HG03432 (cell line): ENCODE results near the gene SAA2.
"Not testable (repeated sequence)": the region's sequence is repeated elsewhere in the genome, so short reads cannot be mapped to it uniquely, and the experiment has no call there.

ENCODE experiments used
- ATAC-seq: cut with Tn5 transposase; IDR thresholded peaks from one replicate; pipeline ENCODE4 v1.9.1; 2021; ENCODE audit warnings: mild to moderate bottlenecking, moderate library complexity; ENCODE audit not compliant: unreplicated experiment

SAA2 gene

DNA sequence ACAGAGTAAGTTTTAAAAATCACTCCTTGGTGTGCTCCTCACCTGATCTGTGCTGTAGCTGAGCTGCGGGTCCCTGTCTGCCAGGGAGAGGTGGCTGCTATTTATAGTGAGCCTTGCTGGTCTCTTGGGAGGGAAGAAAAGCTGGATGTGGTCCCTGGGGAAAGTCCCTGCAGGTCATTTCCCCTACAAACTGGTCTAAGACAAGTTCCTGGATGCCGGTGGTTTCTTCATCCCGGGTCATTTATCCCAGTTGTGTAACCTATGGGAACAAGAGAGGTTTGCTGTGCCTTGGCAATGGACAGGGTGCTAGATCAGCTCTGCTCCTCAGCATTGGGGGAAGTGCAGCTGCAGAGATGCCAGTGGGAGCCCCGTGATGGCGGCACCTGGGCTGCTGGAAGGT is at the start of gene SAA2:
Gene SAA2, minus strand, starts transcription at position 108 of the 400 bp plus-strand sequence. CDS start 657 bp downstream, outside the sequence.
- no peak for ATAC-seq

DNA sequence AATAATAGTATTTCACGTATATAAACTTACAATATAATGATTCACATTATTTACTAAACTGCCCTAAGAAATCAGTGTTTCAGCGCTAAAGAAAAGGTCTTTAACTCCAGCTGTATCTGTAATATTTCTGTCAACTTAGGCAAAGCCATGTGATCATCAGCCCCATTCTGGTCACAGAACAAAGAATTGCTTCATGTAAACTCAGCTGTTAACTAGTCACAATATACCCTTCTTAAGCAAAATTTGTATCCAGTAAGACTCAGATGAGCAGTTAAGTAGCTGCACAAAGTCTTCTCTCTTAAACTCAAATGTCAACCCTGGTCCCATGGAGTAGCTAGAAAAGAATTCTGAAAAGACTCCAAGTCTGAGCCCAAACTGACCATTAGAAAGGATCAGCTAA is 46.8 kb upstream of the SAA2 start:
- ATAC-seq, result no peak

DNA sequence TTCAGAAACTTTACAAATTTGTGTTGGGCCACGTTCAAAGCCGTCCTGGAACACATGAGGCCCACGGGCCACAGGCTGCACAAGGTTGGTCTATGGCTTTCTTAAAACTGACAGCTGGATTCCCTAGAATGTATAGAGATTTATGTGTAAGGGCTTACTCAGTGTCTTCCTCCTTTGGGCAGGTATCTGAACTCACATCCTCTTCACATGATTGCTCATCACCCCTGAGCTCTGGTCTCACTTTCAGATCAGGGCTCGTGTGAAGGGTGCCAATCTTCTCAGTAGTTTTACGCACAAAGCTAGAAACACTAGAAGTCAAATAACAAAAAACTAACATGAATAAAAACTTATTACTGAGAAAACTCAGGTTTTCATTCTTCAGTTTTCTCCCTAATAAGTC is 46.4 kb upstream of the SAA2 start:
- peak; percentile 66 for ATAC-seq

GRCh38 chr11:18288911-18289310 is 40.4 kb upstream of the SAA2 start:
- ATAC-seq, result no peak

DNA sequence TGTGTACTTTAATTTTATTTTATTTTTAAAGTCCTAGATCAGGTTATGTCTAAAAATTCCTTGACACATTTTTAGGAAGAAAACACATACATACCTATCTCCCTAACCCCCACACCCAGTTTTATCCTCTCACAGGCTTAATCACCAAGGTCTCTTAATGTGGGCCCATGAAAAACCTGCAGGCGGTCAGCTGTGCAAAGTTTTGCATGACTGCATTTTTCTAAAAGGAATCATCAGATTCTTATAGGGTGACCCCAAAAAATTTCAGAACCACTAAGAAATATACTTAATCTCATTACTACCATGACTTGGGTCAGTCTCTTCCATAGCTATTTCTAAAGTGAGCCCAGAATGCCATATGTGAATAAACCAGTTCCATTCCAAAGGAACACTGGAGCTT is 37.4 kb upstream of the SAA2 start:
- no peak for ATAC-seq

- no peak for ATAC-seq
Observed at GRCh38 chr11:18282626-18283025, 34.2 kb upstream of the SAA2 start.

DNA sequence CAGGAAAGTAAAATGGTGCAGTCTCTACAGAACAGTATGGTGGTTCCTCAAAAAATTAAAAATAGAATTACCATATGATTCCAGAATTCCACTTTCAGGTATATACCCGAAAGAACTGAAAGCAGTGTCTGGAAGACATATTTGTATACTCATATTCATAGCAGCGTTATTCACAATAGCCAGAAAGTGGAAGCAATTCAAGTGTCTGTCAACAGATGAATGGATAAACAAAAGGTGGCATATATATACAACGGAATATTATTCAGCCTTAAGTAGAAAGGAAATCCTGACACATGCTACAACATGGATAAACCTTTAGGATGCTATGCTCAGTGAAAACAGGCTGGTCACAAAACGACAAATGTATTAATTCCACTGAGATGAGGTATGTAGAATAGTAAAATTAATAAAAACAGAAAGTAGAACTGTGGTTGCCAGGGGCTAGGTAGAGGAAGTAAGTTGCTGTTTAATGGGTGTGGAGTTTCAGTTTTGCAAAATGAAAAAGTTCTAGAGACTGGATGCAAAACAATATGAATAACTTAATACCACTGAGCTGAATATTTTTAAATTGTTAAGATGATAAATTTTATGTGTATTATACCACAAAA is 32.1 kb upstream of the SAA2 start:
- peak; percentile 92 for ATAC-seq

DNA sequence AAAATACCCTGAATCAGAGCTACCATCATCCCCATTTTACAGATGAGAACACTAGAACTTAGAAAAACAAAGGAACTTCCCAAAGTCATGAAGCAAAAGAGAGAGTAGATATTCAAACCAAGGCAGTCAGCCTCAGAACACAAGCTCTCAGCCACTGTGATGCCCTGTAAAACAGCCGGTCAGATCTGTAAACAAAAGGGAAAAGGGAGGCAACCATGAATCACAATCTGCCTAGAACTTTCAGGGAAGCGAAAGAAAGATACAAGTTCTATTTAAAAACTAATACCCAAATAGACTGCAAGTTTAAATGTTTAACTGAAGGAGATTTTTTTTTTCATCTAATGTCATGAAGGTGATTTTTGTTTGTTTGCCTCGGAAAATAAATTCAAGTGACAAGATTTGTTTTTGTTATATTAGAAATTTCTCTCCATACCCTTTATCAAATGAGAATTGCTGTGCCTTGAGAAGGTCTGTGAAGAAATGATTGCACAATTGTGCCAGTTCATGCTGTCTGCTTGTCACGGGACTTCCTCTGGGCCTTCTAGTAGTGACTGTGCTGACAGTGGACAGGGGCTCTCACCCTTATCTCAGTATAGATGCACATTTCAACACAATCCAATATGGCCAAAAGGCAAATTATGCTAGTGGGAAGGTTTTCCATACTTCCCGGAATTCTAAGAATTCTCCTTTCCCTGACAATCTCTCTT is 29.2 kb upstream of the SAA2 start:
- no peak for ATAC-seq

GRCh38 chr11:18271206-18271605 is 22.7 kb upstream of the SAA2 start:
- no peak for ATAC-seq

- ATAC-seq, result no peak
Observed at GRCh38 chr11:18270102-18270501, 21.6 kb upstream of the SAA2 start.

- ATAC-seq, result not testable (repeated sequence)
Observed at GRCh38 chr11:18269252-18269651, 20.8 kb upstream of the SAA2 start.

GRCh38 chr11:18267335-18268133 is 19.1 kb upstream of the SAA2 start:
- ATAC-seq, result peak; percentile 73

DNA sequence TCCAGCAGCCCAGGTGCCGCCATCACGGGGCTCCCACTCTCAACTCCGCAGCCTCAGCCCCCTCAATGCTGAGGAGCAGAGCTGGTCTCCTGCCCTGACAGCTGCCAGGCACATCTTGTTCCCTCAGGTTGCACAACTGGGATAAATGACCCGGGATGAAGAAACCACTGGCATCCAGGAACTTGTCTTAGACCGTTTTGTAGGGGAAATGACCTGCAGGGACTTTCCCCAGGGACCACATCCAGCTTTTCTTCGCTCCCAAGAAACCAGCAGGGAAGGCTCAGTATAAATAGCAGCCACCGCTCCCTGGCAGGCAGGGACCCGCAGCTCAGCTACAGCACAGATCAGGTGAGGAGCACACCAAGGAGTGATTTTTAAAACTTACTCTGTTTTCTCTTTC is 17.5 kb upstream of the SAA2 start, which contains the start of gene SAA1:
Gene SAA1, plus strand, starts transcription at position 316 of the 400 bp plus-strand sequence. CDS start 624 bp downstream, outside the sequence.
- ATAC-seq, result no peak

DNA sequence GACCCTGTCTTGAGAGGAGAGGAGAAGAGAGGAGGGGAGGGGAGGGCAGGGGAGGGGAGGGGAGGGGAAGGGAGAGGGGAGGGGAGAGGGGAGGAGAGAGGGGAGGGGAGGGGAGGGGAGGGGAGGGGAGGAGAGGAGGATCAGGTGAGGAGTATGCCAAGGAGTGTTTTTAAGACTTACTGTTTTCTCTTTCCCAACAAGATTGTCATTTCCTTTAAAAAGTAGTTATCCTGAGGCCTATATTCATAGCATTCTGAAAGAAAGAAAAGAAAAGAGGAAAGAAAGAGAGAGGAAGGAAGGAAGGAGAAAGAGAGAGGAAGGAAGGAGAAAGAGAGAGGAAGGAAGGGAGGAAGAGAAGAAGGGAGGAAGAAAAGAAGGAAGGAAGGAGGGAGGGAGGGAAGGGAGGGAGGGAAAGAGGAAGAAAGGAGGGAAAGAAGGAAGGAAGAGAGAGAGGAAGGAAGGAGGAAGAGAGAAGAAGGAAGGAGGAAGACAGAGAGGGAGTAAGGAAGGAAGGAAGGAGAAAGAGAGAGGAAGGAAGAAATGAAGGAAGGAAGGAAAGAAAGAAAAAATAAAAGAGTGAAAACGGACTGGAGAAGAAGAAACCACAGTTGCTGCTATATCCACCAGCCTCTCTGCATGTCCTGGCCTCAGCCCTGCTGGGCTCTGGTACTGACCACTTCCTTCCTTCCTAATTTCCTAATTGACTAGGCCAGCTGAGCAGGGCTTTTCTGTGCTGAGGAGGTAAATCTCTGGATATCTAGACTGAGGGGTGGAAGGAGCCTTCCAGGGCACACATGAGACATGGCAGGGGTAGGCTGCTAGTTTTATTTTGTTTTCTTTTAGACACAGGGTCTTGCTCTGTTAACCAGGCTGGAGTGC is 16.4 kb upstream of the SAA2 start:
- ATAC-seq, result no peak

DNA sequence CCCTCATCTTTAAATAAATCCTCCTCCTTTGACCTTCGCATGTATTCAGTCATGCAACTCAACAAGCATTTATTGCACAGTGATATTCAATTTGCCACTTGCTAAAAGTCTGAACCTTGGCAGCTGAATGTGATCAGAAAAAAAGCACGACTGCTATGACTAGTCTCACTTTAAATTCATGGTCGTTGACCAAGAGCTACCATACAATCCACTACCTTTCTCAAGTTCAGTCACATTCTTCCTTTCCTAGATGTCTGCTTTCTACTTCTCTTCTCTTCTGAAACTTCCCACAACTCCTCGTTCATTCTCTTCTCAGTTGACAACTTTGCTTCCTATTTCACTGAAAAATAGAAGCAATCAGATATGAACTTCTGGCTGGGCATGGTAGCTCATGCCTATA is 15.6 kb upstream of the SAA2 start:
- peak; percentile 35 for ATAC-seq

DNA sequence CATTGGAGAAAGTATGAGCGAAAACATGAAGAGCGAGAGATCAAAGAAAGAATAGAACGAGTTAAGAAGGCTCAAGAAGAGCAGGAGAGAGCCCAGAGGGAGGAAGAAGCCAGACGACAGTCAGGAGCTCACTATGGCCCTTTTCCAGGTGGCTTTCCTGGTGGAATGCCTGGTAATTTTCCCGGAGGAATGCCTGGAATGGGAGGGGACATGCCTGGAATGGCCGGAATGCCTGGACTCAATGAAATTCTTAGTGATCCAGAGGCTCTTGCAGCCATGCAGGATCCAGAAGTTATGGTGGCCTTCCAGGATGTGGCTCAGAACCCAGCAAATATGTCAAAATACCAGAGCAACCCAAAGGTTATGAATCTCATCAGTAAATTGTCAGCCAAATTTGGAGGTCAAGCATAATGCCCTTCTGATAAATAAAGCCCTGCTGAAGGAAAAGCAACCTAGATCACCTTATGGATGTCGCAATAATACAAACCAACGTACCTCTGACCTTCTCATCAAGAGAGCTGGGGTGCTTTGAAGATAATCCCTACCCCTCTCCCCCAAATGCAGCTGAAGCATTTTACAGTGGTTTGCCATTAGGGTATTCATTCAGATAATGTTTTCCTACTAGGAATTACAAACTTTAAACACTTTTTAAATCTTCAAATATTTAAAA is 14.3 kb upstream of the SAA2 start:
- ATAC-seq, result not testable (repeated sequence)

DNA sequence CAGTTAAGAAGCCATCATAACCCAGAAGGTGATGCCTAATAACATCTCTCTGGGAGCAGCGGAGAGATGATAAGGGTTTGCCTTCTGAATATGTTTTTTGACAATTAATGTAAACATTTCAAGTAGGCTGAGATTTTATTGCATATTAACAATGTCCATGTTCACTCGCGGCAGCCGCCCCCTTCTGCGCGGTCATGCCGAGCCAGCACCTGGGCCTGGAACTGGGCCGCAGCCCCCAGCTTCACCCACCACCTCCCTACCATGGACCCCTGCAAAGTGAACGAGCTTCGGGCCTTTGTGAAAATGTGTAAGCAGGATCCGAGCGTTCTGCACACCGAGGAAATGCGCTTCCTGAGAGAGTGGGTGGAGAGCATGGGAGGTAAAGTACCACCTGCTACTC is 13.3 kb upstream of the SAA2 start:
- no peak for ATAC-seq

DNA sequence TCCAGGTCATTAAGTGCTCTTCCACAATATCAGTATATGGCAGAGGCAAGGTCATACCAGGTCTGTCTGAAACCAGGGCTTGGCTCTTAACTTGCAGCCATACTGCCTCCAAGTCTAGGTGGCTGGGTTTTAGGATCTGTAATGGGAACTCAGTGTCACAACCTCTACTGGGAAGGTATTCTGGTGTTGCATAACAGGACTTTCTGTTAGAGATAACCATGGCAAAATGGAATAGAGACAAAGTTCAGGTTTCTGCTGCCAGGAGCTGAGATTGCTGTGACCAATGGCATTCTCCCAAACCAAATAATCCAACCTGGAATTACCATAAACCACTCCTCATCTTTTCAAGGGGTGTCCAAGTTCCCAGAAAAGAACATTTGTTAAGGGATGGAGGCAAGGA is 10.8 kb upstream of the SAA2 start:
- ATAC-seq, result no peak

- no peak for ATAC-seq
Observed at GRCh38 chr11:18254781-18255361, 6.4 kb upstream of the SAA2 start.

- ATAC-seq, result no peak
Observed at GRCh38 chr11:18253778-18254338, 5.4 kb upstream of the SAA2 start.
